Endothelial cell (in vitro differentiated cells): ENCODE results near the gene MTHFS. TPM values are rescaled to one million over a fixed set of nuclear protein-coding genes. Genes with fewer than 3 reads are reported as not detected.

Experiments
- DNase-seq: peaks from one replicate; pipeline ENCODE4 v3.0.0; 2021; ENCODE audit warnings: low spot score
- H3K27ac Mint-ChIP-seq: one replicate; pipeline ENCODE4 v1.8.0; 2021; ENCODE audit warnings: mixed read lengths, inconsistent platforms; ENCODE audit not compliant: unreplicated experiment
- H3K27me3 Mint-ChIP-seq: one replicate; pipeline ENCODE4 v1.8.0; 2021; ENCODE audit warnings: mild to moderate bottlenecking, moderate library complexity, mixed read lengths, inconsistent platforms; ENCODE audit not compliant: unreplicated experiment
- H3K36me3 Mint-ChIP-seq: one replicate; pipeline ENCODE4 v1.8.0; 2021; ENCODE audit warnings: mild to moderate bottlenecking, low read depth, mixed read lengths, inconsistent platforms; ENCODE audit not compliant: unreplicated experiment
- H3K4me1 Mint-ChIP-seq: one replicate; pipeline ENCODE4 v1.8.0; 2021; ENCODE audit warnings: mild to moderate bottlenecking, mixed read lengths, inconsistent platforms; ENCODE audit not compliant: unreplicated experiment
- H3K4me3 Mint-ChIP-seq: one replicate; pipeline ENCODE4 v1.8.0; 2021; ENCODE audit warnings: mild to moderate bottlenecking, mixed read lengths, inconsistent platforms; ENCODE audit not compliant: unreplicated experiment
- H3K9me3 Mint-ChIP-seq: one replicate; pipeline ENCODE4 v1.8.0; 2021; ENCODE audit warnings: mixed read lengths, inconsistent platforms; ENCODE audit not compliant: unreplicated experiment
- long read RNA-seq: library from polyadenylated mRNA; unstranded; transcript quantifications from one replicate; pipeline ENCODE4 v2.0.0, GENCODE V29; 2020; ENCODE audit not compliant: unreplicated experiment
- total RNA-seq: library from RNA; stranded (reverse); fragmentation: NEBNext Ultra II Directional; extraction: Animal tissue kit (Norgen Biotek cat#: 25700); gene quantifications from one replicate; pipeline ENCODE4 v1.2.1, GENCODE V29; 2021; ENCODE audit not compliant: unreplicated experiment
- TF ChIP-seq, protein P1 (sequence below): fragments of 200-600 bp; sonication (generic); IDR thresholded peaks from one replicate; pipeline ENCODE4 v1.5.0; 2021; ENCODE audit warnings: antibody characterized with exemption; ENCODE audit not compliant: unreplicated experiment

The MTHFS gene
- 16.2 TPM for total RNA-seq
- long read RNA-seq, transcript MTHFS-201 (3 exons, 907 nt): major isoform, 7 of 14 reads
- long read RNA-seq, partial matches to known transcripts: 0 of 14 reads
- long read RNA-seq, other reads (novel, unspliced or antisense): 7 of 14 reads

DNA sequence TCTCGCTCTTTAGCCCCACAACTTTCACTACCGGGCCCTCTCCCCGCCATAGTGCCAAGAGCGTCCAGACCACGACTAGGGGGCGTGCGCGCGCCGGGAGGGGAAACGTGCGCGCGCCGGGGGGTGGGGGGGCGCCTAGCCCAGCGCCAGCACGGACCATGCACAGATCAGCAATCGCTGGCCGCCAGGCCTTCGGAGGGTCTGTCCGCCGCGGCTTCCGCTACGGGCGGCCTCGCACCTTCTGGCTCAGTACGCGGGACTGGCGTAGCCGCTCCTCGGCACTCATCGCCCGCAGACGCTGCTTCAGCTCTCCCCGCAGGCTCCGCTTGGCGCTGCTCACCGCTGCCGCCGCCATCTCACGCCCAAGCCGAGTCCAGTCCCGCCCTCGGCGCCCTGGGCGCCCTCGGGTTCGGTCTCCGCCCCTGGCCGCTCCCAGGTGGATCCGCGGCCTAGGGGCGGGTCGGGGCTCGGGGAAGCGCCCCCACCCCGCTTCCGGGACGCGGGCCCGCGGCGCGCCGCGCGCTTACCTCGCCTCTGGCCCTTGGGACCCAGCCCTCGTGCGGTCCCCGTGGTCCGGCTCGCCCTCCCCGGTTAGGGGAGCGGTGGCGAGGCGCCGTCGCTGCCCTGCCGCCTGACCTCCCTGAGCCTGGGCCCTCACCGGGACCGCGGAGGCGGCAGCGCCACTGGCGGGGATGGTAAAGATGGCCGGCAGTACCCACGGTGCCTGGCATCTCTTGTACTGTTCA is at the start of gene MTHFS:
TSS of gene MTHFS (minus strand) at position 381 of the 746 bp plus-strand sequence. CDS start at position 355, 26 bp downstream.
- peak; percentile 78 for DNase-seq
- peak within 1 kb of the TSS; percentile 97 for H3K4me3 Mint-ChIP-seq
- H3K27me3 Mint-ChIP-seq: peaks cover 6% of the 10 kb centered on the region
- H3K4me1 Mint-ChIP-seq: peaks cover 24% of the 10 kb centered on the region
- H3K36me3 Mint-ChIP-seq: peaks cover 6% of the 10 kb centered on the region
- peak within 1 kb of the TSS; percentile 84 for H3K27ac Mint-ChIP-seq
- TF ChIP-seq, protein P1, sequence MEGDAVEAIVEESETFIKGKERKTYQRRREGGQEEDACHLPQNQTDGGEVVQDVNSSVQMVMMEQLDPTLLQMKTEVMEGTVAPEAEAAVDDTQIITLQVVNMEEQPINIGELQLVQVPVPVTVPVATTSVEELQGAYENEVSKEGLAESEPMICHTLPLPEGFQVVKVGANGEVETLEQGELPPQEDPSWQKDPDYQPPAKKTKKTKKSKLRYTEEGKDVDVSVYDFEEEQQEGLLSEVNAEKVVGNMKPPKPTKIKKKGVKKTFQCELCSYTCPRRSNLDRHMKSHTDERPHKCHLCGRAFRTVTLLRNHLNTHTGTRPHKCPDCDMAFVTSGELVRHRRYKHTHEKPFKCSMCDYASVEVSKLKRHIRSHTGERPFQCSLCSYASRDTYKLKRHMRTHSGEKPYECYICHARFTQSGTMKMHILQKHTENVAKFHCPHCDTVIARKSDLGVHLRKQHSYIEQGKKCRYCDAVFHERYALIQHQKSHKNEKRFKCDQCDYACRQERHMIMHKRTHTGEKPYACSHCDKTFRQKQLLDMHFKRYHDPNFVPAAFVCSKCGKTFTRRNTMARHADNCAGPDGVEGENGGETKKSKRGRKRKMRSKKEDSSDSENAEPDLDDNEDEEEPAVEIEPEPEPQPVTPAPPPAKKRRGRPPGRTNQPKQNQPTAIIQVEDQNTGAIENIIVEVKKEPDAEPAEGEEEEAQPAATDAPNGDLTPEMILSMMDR: peak; percentile 39
- no peaks in the 10 kb centered on the region for H3K9me3 Mint-ChIP-seq

DNA sequence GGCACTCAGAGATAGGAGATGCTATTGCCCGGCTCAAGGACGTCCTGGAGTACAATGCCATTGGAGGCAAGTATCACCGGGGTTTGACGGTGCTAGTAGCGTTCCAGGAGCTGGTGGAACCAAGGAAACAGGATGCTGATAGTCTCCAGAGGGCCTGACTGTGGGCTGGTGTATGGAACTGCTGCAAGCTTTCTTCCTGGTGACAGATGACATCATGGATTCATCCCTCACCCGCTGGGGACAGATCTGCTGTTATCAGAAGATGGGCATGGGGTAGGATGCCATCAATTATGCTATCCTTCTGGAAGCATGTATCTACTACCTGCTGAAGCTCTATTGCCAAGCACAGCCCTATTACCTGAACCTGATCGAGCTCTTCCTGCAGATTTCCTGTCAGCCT is 47.8 kb upstream of the MTHFS start:
- H3K27ac Mint-ChIP-seq: no peak overlapping the region
- DNase-seq: no peak
- H3K27me3 Mint-ChIP-seq: no peaks in the 10 kb centered on the region
- H3K36me3 Mint-ChIP-seq: no peaks in the 10 kb centered on the region
- H3K9me3 Mint-ChIP-seq: no peaks in the 10 kb centered on the region
- H3K4me1 Mint-ChIP-seq: peaks cover 13% of the 10 kb centered on the region
- TF ChIP-seq, protein P1: no peak
- no peak overlapping the region for H3K4me3 Mint-ChIP-seq

DNA sequence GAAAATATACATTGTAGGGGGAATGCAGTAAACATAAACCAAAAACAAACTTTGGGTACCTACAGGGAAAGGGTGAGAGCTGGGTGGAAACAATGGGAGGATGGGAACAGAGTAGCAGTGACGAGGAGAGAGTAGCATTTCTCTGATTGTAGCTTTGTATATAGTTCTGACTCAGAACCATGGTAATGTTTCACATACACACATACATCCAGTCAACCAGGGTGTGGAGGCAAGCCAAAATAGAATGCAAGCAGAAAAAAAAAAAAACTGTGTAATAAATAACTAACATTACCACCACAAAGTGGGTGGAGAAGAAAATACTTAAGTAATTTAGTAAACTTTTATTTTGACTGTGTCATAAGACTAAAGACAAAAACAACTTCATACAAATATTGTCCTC is 47.0 kb upstream of the MTHFS start:
- Mint-ChIP-seq H3K36me3 (no peaks in the 10 kb centered on the region), H3K4me1 (peaks cover 12% of the 10 kb centered on the region), H3K9me3 (no peaks in the 10 kb centered on the region), H3K27me3 (no peaks in the 10 kb centered on the region), H3K27ac (no peak overlapping the region), H3K4me3 (no peak overlapping the region)
- no peak for DNase-seq
- TF ChIP-seq, protein P1: no peak

DNA sequence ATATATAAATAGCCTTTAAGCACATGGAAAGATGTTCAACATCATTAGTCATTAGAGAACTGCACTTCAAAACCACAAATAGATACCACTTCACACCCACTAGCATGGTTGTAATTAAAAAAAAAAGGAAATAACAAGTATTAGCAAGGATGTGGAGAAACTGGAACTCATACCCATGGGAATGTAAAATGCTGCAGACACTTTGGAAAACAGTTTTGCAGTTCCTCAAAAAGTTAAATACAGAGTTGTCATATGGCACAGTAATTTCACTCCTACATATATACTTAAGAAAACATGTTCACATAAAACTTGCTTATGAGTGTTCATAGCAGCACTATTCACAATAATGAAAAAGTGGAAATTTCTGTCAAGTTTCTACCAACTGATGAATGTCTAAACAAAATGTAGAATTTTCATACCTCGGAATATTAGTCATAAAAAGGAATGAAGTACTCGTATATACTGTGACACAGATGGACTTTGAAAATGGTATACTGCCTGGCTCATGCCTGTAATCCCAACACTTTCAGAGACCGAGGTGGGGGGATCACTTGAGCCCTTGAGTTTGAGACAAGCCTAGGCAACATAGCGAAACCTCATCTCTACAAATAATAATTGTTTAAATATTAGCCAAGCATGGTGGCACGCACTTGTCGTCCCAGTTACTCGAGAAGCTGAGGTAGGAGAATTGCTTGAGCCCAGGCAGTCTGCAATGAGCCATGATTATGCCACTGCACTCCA is 46.1 kb upstream of the MTHFS start:
- TF ChIP-seq, protein P1: no peak
- DNase-seq: no peak
- no peak overlapping the region for H3K4me3 Mint-ChIP-seq
- no peaks in the 10 kb centered on the region for H3K36me3 Mint-ChIP-seq
- H3K9me3 Mint-ChIP-seq: no peaks in the 10 kb centered on the region
- H3K4me1 Mint-ChIP-seq: peaks cover 5% of the 10 kb centered on the region
- no peaks in the 10 kb centered on the region for H3K27me3 Mint-ChIP-seq
- no peak overlapping the region for H3K27ac Mint-ChIP-seq
